IMR-90 (cell line): ENCODE data around the gene CDH26. TPM values are rescaled to one million over a fixed set of nuclear protein-coding genes. Genes with fewer than 3 reads are reported as not detected.

ENCODE experiments used
- ATAC-seq: fragments of 200-7000 bp; cut with Tn5 transposase; 2 replicates; pipeline ENCODE4 v1.9.1; 2020; ENCODE audit warnings: low read depth, mild to moderate bottlenecking, moderate library complexity
- BruUV-seq: library from RNA; stranded (reverse); fragments of 400-500 nt; replicated peaks from 2 replicates; lab custom pipeline; 2021; lab: Mats Ljungman, UMichigan
- CTCF ChIA-PET: fragments of 300-600 bp; formaldehyde crosslinking; extraction: SDS; loops from one replicate; lab custom pipeline; 2021; ENCODE audit warnings: antibody characterized with exemption; lab: Yijun Ruan, JAX
- POLR2A ChIA-PET: fragments of 300-600 bp; sonication (Branson Sonifier 250); formaldehyde crosslinking; loops from one replicate; lab custom pipeline; 2022; ENCODE audit warnings: antibody characterized with exemption; ENCODE audit not compliant: unreplicated experiment; lab: Charles Lee
- DNase-seq: peaks from one replicate; pipeline ENCODE4 v3.0.0; 2013
- H2AFZ ChIP-seq: replicated peaks from 2 replicates; pipeline ENCODE3; 2013; ENCODE audit warnings: low read length, mild to moderate bottlenecking; ENCODE audit not compliant: poor library complexity
- H2AK5ac ChIP-seq: 2 replicates; pipeline ENCODE4 v1.6.1; 2013; ENCODE audit warnings: low read depth, low read length, inconsistent platforms
- H2AK9ac ChIP-seq: replicated peaks from 2 replicates; pipeline ENCODE3; 2013; ENCODE audit warnings: mild to moderate bottlenecking, low read depth, low read length, moderate library complexity; ENCODE audit not compliant: poor library complexity
- H2BK120ac ChIP-seq: 2 replicates; pipeline ENCODE4 v1.6.1; 2013; ENCODE audit warnings: low read depth, low read length, inconsistent platforms
- H2BK15ac ChIP-seq: 3 replicates; pipeline ENCODE4 v1.6.1; 2013; ENCODE audit warnings: low read depth, low read length, inconsistent platforms
- H2BK20ac ChIP-seq: 2 replicates; pipeline ENCODE4 v1.6.1; 2013; ENCODE audit warnings: low read depth, mild to moderate bottlenecking, inconsistent platforms, low read length, moderate library complexity
- H2BK5ac ChIP-seq: 2 replicates; pipeline ENCODE4 v1.6.1; 2013; ENCODE audit warnings: mild to moderate bottlenecking, low read depth, low read length, inconsistent platforms; ENCODE audit not compliant: poor library complexity, severe bottlenecking
- H3K14ac ChIP-seq: replicated peaks from 2 replicates; pipeline ENCODE4 v1.6.1; 2013; ENCODE audit warnings: low read depth, low read length, inconsistent platforms
- H3K18ac ChIP-seq: 2 replicates; pipeline ENCODE4 v1.6.1; 2013; ENCODE audit warnings: low read depth, low read length, control low read depth
- H3K23ac ChIP-seq: 2 replicates; pipeline ENCODE4 v1.6.1; 2013; ENCODE audit warnings: low read depth, low read length, inconsistent platforms
- H3K27ac ChIP-seq: 2 replicates; pipeline ENCODE4 v1.5.1; 2013; ENCODE audit warnings: mild to moderate bottlenecking, control low read depth, low read length; ENCODE audit not compliant: insufficient read depth
- H3K27me3 ChIP-seq: 2 replicates; pipeline ENCODE4 v1.6.1; 2013; ENCODE audit warnings: low read length; ENCODE audit not compliant: control insufficient read depth, insufficient read depth
- H3K36me3 ChIP-seq: 2 replicates; pipeline ENCODE4 v1.6.1; 2013; ENCODE audit warnings: low read length, mixed read lengths; ENCODE audit not compliant: control insufficient read depth, insufficient read depth
- H3K4ac ChIP-seq: 2 replicates; pipeline ENCODE4 v1.6.1; 2013; ENCODE audit warnings: low read depth, low read length, inconsistent platforms
- H3K4me1 ChIP-seq: 2 replicates; pipeline ENCODE4 v1.6.1; 2013; ENCODE audit warnings: low read length, mixed read lengths; ENCODE audit not compliant: control insufficient read depth, insufficient read depth
- H3K4me2 ChIP-seq: 2 replicates; pipeline ENCODE4 v1.6.1; 2013; ENCODE audit warnings: low read depth, mild to moderate bottlenecking, control low read depth, low read length, moderate library complexity
- H3K4me3 ChIP-seq: 2 replicates; pipeline ENCODE4 v1.5.1; 2013; ENCODE audit warnings: low read depth, mild to moderate bottlenecking, control low read depth, low read length, moderate library complexity; ENCODE audit not compliant: insufficient read depth
- H3K56ac ChIP-seq: 2 replicates; pipeline ENCODE4 v1.6.1; 2013; ENCODE audit warnings: low read length, inconsistent platforms; ENCODE audit not compliant: insufficient read depth; ENCODE audit errors: extremely low read depth
- H3K79me1 ChIP-seq, 2 experiments: 2 replicates each; pipeline ENCODE4 v1.6.1; 2013; ENCODE audit warnings: low read length in 2 of 2, inconsistent platforms in 1 of 2, low read depth in 1 of 2
- H3K9ac ChIP-seq: 2 replicates; pipeline ENCODE4 v1.6.1; 2013; ENCODE audit warnings: low read depth, low read length, control low read depth
- H3K9me1 ChIP-seq: 2 replicates; pipeline ENCODE4 v1.6.1; 2013; ENCODE audit warnings: low read length, inconsistent platforms; ENCODE audit not compliant: insufficient read depth
- H3K9me3 ChIP-seq: 2 replicates; pipeline ENCODE4 v1.6.1; 2013; ENCODE audit warnings: low read length; ENCODE audit not compliant: control insufficient read depth, insufficient read depth
- H4K20me1 ChIP-seq: 2 replicates; pipeline ENCODE4 v1.6.1; 2013; ENCODE audit warnings: low read length, inconsistent platforms; ENCODE audit not compliant: insufficient read depth
- H4K5ac ChIP-seq: 2 replicates; pipeline ENCODE4 v1.6.1; 2013; ENCODE audit warnings: mild to moderate bottlenecking, low read depth, low read length, control low read depth
- H4K8ac ChIP-seq, 2 experiments: 2 replicates each; pipeline ENCODE4 v1.6.1; 2013; ENCODE audit warnings: low read depth in 2 of 2, low read length in 2 of 2, control low read depth in 1 of 2, inconsistent platforms in 1 of 2
- H4K91ac ChIP-seq: 2 replicates; pipeline ENCODE4 v1.6.1; 2013; ENCODE audit warnings: low read depth, low read length, inconsistent platforms; ENCODE audit not compliant: insufficient read depth
- BHLHE40 ChIP-seq: fragments of 150-350 bp; IDR thresholded peaks from 2 replicates; pipeline ENCODE4 v1.6.1; 2016; ENCODE audit warnings: mild to moderate bottlenecking, low read depth, low read length
- CEBPB ChIP-seq: IDR thresholded peaks from 2 replicates; pipeline ENCODE4 v1.6.1; 2012; ENCODE audit warnings: low read depth, low read length, improper control_type of control experiment
- CTCF ChIP-seq: conservative IDR thresholded peaks from 2 replicates; pipeline ENCODE4 v1.5.1; 2012; ENCODE audit warnings: mild to moderate bottlenecking, low read depth, low read length, improper control_type of control experiment
- ELK1 ChIP-seq: fragments of 150-350 bp; IDR thresholded peaks from 2 replicates; pipeline ENCODE4 v1.6.1; 2016; ENCODE audit warnings: low read depth, mild to moderate bottlenecking, low read length, moderate library complexity, borderline replicate concordance
- FOS ChIP-seq: fragments of 150-350 bp; IDR thresholded peaks from 2 replicates; pipeline ENCODE4 v1.6.1; 2016; ENCODE audit warnings: low read depth, low read length
- MAZ ChIP-seq: IDR thresholded peaks from 2 replicates; pipeline ENCODE4 v1.6.1; 2012; ENCODE audit warnings: low read depth, mild to moderate bottlenecking, low read length, improper control_type of control experiment, moderate library complexity, borderline replicate concordance
- POLR2A ChIP-seq: IDR thresholded peaks from 2 replicates; pipeline ENCODE4 v1.6.1; 2012; ENCODE audit warnings: mild to moderate bottlenecking, low read depth, low read length
- RCOR1 ChIP-seq: IDR thresholded peaks from 2 replicates; pipeline ENCODE4 v1.6.1; 2012; ENCODE audit warnings: mild to moderate bottlenecking, low read length, improper control_type of control experiment; ENCODE audit not compliant: insufficient replicate concordance
- USF2 ChIP-seq: fragments of 150-350 bp; IDR thresholded peaks from 2 replicates; pipeline ENCODE4 v1.6.1; 2017; ENCODE audit warnings: mild to moderate bottlenecking, antibody characterized with exemption, low read length, low read depth
- WGBS, 2 experiments: methylation state at CpG; one replicate each; pipeline versions ENCODE4 v1.1.5 to v1.1.7; 2013; ENCODE audit warnings: missing lambda C conversion rate in 2 of 2; ENCODE audit not compliant: insufficient read length in 1 of 2; ENCODE audit errors: extremely low coverage in 2 of 2; 5-methylcytosine and 5-hydroxymethylcytosine counted together
- dilution Hi-C: fragments of 300-500 bp; cut with HindIII; formaldehyde crosslinking; loops from one replicate; pipeline ENCODE4 v1.14.3; 2018; ENCODE audit warnings: low sequenced_read_pairs; ENCODE audit not compliant: unreplicated experiment
- in situ Hi-C: fragments of 300-500 bp; cut with MboI; formaldehyde crosslinking; loops from 3 replicates; pipeline ENCODE4 v1.14.3; 2019; ENCODE audit warnings: low sequenced_read_pairs, inconsistent platforms, mixed read lengths
- intact Hi-C: fragments of 100-400 bp; cut with micrococcal nuclease; formaldehyde crosslinking; loops from 2 replicates; pipeline ENCODE4 v1.10.0; 2022
- polyA plus RNA-seq, 3 experiments: library from polyadenylated mRNA; depleted of rRNA; stranded (reverse); fragments of >200 nt; gene quantifications; 2 replicates each; pipeline ENCODE4 v1.2.3, GENCODE V29; 2012; ENCODE audit warnings: low replicate concordance in 1 of 3
- total RNA-seq: library from RNA; depleted of rRNA; stranded (reverse); fragments of >200 nt; gene quantifications from 2 replicates; pipeline ENCODE4 v1.2.3, GENCODE V29; 2012

CDH26 gene
- total and polyA plus RNA-seq, 2 of the 4 experiments (the other 2 are of a cell fraction): not detected

- Histone ChIP-seq H2AK5ac (no peak overlapping the region), H3K79me1 (peaks cover 8 to 16% of the 10 kb centered on the region in 2 experiments), H3K14ac (no peak overlapping the region), H4K91ac (no peak overlapping the region), H3K23ac (no peak overlapping the region), H4K20me1 (peaks cover 13% of the 10 kb centered on the region), H2BK5ac (no peak overlapping the region), H3K27me3 (no peaks in the 10 kb centered on the region), H3K27ac (no peak overlapping the region), H3K9ac (no peak overlapping the region), H3K4me2 (no peak overlapping the region), H2AK9ac (no peak overlapping the region), H3K4ac (no peak overlapping the region), H3K4me1 (peaks cover 11% of the 10 kb centered on the region), H2BK20ac (no peak overlapping the region), H2AFZ (no peak overlapping the region), H2BK120ac (no peak overlapping the region), H3K9me3 (no peaks in the 10 kb centered on the region), H3K18ac (no peak overlapping the region), H4K8ac (no peak overlapping the region), H2BK15ac (no peak overlapping the region), H3K36me3 (peaks cover 11% of the 10 kb centered on the region), H3K9me1 (no peaks in the 10 kb centered on the region), H3K4me3 (no peak overlapping the region), H4K5ac (no peak overlapping the region), H3K56ac (no peak overlapping the region)
- ChIA-PET POLR2A (no interaction called here), CTCF (no interaction called here)
- in situ Hi-C loops (no loop called here), dilution Hi-C loops (no loop called here), intact Hi-C loops (loop anchor here (10.0 kb wide), 2 partner anchors 367 to 1243 kb away; no protein-coding TSS in a partner anchor)
- DNase-seq: no peak
- TF ChIP-seq ELK1: no peak
- no peak for TF ChIP-seq BHLHE40
- TF ChIP-seq USF2: no peak
- TF ChIP-seq CTCF: no peak
- TF ChIP-seq CEBPB: no peak
- no peak for TF ChIP-seq MAZ
- TF ChIP-seq RCOR1: no peak
- TF ChIP-seq FOS: no peak
- no peak for TF ChIP-seq POLR2A
- WGBS, 2 experiments: no CpG with 5 or more reads among the region's 2 CpGs
- no TSS peak for BruUV-seq
- no peak for ATAC-seq
These were observed 16.0 kb upstream of the CDH26 start for GRCh38 chr20:59942245-59942644.
